Measurements from ENCODE around the gene CCR9.

CCR9 gene

DNA sequence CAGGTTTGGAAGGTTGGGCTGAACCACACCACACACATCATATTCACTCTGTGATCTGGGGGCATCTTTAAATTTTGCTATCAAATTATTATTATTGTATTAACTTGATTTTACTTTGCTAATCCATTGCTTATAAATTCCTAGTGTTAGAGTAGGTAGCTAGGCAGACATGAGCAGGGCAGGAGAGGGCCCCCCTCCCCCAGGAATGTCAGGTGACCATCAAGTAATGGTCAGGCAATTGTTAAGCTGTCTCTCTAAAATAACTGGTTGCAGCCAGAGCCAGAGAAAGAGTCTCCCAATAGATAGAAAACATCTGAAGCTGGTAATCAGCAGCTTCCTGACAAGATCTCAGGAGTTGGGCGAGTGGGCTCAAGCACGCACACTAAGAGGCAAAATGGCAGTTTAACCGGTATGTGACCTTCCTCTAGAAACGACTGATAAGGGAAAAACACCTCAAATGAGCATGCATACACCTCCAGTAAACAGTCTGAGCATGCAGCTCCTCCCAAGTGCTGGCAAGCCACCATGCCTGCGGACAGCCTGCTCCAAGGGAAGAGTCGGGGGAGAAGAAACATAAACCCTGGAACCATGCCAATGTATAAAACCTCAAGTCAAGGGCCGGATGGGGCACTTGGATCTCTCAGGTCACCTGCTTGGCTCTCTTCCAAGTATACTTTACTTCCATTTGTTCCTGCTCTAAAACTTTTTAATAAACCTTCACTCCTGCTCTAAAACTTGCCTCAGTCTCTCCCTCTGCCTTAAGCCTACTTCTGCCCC lies 53.8 kb downstream of the CCR9 start:
- TF ChIP-seq REST (IDR thresholded peaks at IDR 0.05; ENCODE audit: insufficient read depth in 1 of 2, low read depth in 2 of 2, low read length in 2 of 2) (no peak), SIN3A (IDR thresholded peaks at IDR 0.05; ENCODE audit: borderline replicate concordance, insufficient read depth, low read length) (no peak), POLR2AphosphoS5 (IDR thresholded peaks at IDR 0.05; ENCODE audit: low read depth, low read length) (no peak), TAF1 (IDR thresholded peaks at IDR 0.05; ENCODE audit: borderline replicate concordance, insufficient read depth, low read length) (no peak), FOXP2 (optimal IDR thresholded peaks at IDR 0.05; ENCODE audit: borderline replicate concordance, extremely low read depth, extremely low read length, insufficient read depth) (no peak)

GRCh38 chr3:45940781-45941365 lies 54.5 kb downstream of the CCR9 start:
- no peak for TF ChIP-seq REST (IDR thresholded peaks at IDR 0.05; ENCODE audit: insufficient read depth in 1 of 2, low read depth in 2 of 2, low read length in 2 of 2)

DNA sequence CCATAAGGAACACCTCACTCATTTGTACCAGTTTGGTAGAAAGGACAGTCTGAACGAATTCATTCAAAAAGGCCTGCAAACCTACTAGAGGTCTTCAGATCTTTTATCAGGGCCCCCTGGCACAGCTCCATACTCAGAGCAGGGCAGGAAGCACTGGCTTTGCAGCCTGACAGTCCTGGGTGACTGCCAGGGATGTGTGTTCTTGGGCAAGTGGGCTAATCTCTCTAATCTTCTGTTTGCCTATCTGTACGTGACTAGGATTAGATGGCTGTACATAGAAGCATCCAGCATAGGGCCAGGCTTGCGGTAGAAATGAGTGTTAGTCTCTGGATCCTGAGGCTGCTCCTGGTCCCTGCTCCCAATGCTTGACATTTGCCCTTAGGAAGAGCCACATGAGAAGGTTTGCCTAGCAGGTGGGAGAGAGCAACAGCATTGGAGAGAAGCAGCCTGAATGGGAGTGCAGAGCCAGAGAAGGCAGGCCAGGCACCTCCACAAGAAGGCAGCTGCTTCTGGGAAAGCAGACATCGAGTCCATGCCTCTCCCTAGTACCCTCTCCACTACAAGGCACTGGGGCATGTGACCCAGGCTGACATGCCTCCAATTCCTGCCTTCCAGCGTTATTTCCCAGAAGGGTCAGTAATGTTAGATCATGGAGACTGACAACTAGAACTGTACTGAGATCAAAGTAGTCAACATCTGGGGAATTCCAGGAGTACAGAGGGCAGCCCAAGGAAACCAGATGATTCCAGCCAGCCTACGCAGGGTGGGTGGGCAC lies 55.9 kb downstream of the CCR9 start:
- TF ChIP-seq TAF1 (IDR thresholded peaks at IDR 0.05; ENCODE audit: borderline replicate concordance, insufficient read depth, low read length) (no peak), REST (IDR thresholded peaks at IDR 0.05; ENCODE audit: insufficient read depth in 1 of 2, low read depth in 2 of 2, low read length in 2 of 2) (no peak), SIN3A (IDR thresholded peaks at IDR 0.05; ENCODE audit: borderline replicate concordance, insufficient read depth, low read length) (no peak)

GRCh38 chr3:45943207-45943846 lies 57.0 kb downstream of the CCR9 start, which contains the start of gene CXCR6:
TSS of gene CXCR6 (plus strand) at chr3:45943464. CDS start at chr3:45946482, 3,018 bp downstream.
- TF ChIP-seq POLR2AphosphoS5 (IDR thresholded peaks at IDR 0.05; ENCODE audit: low read depth, low read length): no peak
- no peak for TF ChIP-seq SIN3A (IDR thresholded peaks at IDR 0.05; ENCODE audit: borderline replicate concordance, insufficient read depth, low read length)
- no peak for TF ChIP-seq FOXP2 (optimal IDR thresholded peaks at IDR 0.05; ENCODE audit: borderline replicate concordance, extremely low read depth, extremely low read length, insufficient read depth)
- no peak for TF ChIP-seq REST (IDR thresholded peaks at IDR 0.05; ENCODE audit: insufficient read depth in 1 of 2, low read depth in 2 of 2, low read length in 2 of 2)
- TF ChIP-seq TAF1 (IDR thresholded peaks at IDR 0.05; ENCODE audit: borderline replicate concordance, insufficient read depth, low read length): no peak
